AG04449 (cell line): ENCODE results near the gene NR4A2.
A peak's percentile ranks its signal among the peaks of the same experiment; 100 is the strongest.

Experiments used
- CTCF ChIA-PET: fragments of 350-600 bp; formaldehyde crosslinking; extraction: SDS; loops from one replicate; lab custom pipeline; 2021; ENCODE audit warnings: antibody characterized with exemption; lab: Yijun Ruan, JAX
- POLR2A ChIA-PET: fragments of 400-600, 350-600 bp; formaldehyde crosslinking; extraction: SDS; loops from one replicate; lab custom pipeline; 2020; ENCODE audit warnings: antibody characterized with exemption, inconsistent platforms; lab: Yijun Ruan, JAX
- DNase-seq: peaks from one replicate; pipeline ENCODE4 v3.0.0-alpha.2; 2010; ENCODE audit warnings: low read depth, low spot score
- H3K4me3 ChIP-seq: 2 replicates; pipeline ENCODE4 v1.5.1; 2011; ENCODE audit warnings: low read depth, mild to moderate bottlenecking, control low read depth, low read length
- TF ChIP-seq, protein P1 (sequence below): IDR thresholded peaks from one replicate; pipeline ENCODE4 v1.5.1; 2011; ENCODE audit warnings: mild to moderate bottlenecking, moderate library complexity, low read length, control low read depth, inconsistent platforms; ENCODE audit not compliant: insufficient read depth; ENCODE audit errors: missing control alignments

Gene NR4A2

DNA sequence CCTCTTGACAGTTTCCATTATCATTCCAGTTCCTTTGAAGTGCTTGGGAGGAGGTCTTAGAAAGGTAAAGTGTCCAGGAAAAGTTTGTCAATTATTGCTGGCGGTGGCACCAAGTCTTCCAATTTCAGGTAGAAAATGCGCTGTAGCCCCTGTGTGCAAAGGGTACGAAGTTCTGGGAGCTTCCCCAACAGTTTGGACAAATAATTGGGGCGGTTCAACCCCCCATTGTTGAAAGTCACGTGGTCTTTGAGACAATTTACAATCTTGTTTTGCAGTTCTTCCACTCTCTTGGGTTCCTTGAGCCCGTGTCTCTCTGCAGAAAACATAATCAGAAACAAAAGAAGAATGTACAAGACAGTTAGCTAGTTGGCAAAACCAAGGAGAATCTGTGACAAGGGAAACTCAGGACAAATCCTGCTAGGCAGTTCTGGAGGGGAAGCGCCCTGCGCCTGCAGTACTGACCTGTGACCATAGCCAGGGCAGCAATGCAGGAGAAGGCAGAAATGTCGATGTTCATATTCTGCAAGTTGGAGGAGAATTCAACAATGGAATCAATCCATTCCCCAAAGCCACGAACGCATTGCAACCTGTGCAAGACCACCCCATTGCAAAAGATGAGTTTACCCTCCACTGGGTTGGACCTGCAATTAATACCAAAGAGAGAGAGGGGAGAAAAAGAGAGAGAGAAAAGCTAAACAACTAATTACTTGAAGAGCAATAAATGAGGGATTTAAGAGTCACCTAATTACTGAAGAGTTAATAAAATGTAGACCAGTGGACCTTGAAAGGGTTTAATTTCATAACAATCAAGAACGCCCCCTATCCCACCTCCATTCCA lies 6.6 kb downstream of the NR4A2 start:
- CTCF ChIA-PET: interaction anchor here (0.7 to 1.1 kb wide), 2 partner anchors 9 to 264 kb away, joined by 3 to 4 read pairs; no protein-coding TSS in a partner anchor
- POLR2A ChIA-PET: no interaction called here
- no peak for DNase-seq

DNA sequence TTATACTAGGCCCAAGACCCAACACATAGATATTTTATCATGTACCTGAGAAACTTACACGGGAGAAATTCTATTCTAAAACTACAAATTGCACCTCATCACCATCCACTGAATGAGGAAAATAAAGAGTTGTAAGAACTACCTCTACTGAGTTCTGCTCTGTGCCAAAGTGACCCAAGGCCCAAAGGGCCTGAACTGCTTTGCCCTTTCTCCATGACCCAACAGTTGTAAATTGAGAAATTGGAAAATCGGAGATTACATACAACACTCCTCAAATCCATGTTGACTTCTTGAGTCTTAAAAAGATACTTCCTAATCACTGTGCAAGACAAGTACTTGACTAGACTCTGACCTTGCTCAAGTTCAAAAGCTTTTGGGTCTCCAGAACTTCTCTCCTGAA lies 8.8 kb downstream of the NR4A2 start:
- no peak for DNase-seq
- ChIA-PET POLR2A (no interaction called here), CTCF (interaction anchor here (2.1 kb wide), 1 partner anchor 11 kb away, joined by 7 read pairs; no protein-coding TSS in a partner anchor)
- TF ChIP-seq, protein P1, sequence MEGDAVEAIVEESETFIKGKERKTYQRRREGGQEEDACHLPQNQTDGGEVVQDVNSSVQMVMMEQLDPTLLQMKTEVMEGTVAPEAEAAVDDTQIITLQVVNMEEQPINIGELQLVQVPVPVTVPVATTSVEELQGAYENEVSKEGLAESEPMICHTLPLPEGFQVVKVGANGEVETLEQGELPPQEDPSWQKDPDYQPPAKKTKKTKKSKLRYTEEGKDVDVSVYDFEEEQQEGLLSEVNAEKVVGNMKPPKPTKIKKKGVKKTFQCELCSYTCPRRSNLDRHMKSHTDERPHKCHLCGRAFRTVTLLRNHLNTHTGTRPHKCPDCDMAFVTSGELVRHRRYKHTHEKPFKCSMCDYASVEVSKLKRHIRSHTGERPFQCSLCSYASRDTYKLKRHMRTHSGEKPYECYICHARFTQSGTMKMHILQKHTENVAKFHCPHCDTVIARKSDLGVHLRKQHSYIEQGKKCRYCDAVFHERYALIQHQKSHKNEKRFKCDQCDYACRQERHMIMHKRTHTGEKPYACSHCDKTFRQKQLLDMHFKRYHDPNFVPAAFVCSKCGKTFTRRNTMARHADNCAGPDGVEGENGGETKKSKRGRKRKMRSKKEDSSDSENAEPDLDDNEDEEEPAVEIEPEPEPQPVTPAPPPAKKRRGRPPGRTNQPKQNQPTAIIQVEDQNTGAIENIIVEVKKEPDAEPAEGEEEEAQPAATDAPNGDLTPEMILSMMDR: no peak
- H3K4me3 ChIP-seq: no peak overlapping the region

More for the DNA sequence above, 6.6 kb downstream of the NR4A2 start:
- no peak overlapping the region for H3K4me3 ChIP-seq
- TF ChIP-seq, protein P1: no peak

DNA sequence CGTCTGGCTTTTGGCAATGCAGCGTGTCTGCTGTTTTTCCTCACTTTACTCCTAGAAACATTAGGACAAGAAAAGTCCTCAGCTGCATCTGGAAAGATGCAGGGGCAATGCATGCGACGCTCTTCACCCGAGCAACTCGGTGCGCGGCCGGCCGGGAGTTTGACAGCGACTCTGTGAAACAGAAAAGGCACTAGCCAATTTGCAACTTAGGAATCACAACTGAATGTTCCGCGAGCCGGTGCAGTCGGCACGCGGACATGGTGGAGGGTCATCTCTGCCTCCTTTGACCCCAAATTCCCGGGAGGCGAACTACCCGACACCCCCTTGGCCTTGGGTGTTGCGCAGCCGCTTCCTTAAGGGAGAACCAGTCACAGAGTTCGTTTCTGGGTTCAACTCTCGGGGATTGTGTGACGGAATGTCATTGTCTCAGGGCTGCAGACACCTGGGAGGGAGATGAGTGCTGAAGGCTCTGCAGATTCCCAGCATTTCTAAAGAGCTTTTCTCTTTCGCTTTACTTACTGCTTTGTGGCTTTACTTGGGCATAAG lies 9.8 kb downstream of the NR4A2 start:
- TF ChIP-seq, protein P1: no peak
- no peak for DNase-seq
- no peak overlapping the region for H3K4me3 ChIP-seq
- POLR2A ChIA-PET: no interaction called here
- CTCF ChIA-PET: interaction anchor here (2.1 kb wide), 1 partner anchor 12 kb away, joined by 7 read pairs; no protein-coding TSS in a partner anchor

DNA sequence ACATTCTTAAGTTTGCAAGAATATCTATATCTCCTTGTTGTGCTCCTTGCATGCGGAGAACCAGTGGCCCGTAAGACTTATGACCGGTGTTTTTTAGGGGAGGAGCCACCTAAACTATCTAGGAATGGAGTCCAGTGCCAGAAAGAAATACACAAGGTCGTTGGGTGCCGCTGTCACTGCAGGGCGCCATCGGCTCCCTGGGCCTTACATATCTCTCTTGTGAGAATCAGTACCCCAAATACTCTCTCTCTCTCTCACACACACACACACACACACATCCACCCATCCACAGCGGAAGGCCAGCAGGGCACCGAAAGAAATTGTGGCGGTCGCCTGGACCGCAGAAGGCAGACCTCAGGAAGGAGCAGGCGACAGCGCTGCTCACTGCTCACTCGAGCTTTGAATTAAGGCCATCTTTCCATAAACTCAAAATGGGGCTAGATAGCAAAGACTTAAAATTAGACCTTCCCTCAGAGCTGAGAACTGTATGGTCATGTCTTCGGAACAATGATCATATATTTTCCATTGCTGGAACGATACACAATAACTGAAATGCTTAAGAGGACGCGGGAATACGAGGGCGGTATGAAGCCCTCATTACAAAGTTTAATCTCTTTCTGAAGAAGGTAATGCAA lies 10.4 kb downstream of the NR4A2 start:
- TF ChIP-seq, protein P1: no peak
- no peak overlapping the region for H3K4me3 ChIP-seq
- no peak for DNase-seq
- ChIA-PET CTCF (no interaction called here), POLR2A (no interaction called here)

DNA sequence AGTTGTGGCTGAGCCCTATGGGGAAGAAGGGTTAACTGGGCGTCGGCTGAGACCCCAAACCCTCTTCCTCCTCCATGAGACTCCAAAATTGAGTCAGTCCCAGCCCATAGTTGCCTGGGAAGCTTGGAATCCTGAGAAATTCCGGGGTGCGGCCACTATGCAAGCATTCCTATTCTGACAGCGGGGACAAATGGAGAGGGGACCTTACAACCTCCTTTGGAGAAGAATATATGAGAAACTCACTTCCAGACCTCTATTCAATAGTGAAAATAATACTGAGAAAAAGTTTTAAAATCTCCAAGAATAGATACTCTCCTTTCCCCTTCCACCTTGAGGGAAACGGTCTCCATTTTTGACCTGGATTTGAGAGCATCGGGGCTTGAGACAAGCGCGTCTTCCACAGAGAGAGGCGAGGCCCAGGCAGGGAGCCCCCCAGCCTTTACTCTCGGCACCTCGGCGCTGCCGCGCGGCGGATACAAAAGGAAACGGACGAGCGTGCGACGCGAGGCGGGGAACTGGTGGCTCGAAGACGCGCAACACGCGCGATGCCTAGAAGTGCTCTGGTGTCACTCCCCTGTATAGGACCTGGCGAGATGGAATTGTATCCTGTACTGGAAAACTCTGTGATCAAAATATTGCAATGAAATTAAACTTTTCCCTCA lies 11.1 kb downstream of the NR4A2 start:
- ChIA-PET CTCF (no interaction called here), POLR2A (no interaction called here)
- no peak for DNase-seq
- TF ChIP-seq, protein P1: no peak
- H3K4me3 ChIP-seq: peak overlapping the region; percentile 18; the same call in 1 of the 2 replicates
